ENCODE results near the gene CCR2.
"Not testable (repeated sequence)": the region's sequence is repeated elsewhere in the genome, so short reads cannot be mapped to it uniquely, and the experiment has no call there.

- not testable (repeated sequence) for TF ChIP-seq CTCF (IDR thresholded peaks at IDR 0.05; ENCODE audit: low read depth, low read length); POLR2A (IDR thresholded peaks at IDR 0.05; ENCODE audit: extremely low read depth, insufficient read length); MYC (IDR thresholded peaks at IDR 0.05; ENCODE audit: low read depth, low read length); MAX (IDR thresholded peaks at IDR 0.05; ENCODE audit: low read depth, low read length)
These were observed 34.9 kb downstream of the CCR2 start for GRCh38 chr3:46388847-46389246.
